Measurements from ENCODE around the gene NMNAT3. TPM values are rescaled to one million over a fixed set of nuclear protein-coding genes. Genes with fewer than 3 reads are reported as not detected.

The NMNAT3 gene
- total RNA-seq (10 to 100 TPM in 1 of 2 donors, 1 to 10 TPM in 1; 3.5 to 19.7 TPM), polyA plus RNA-seq (1 to 10 TPM; 1.9 to 2.3 TPM)

DNA sequence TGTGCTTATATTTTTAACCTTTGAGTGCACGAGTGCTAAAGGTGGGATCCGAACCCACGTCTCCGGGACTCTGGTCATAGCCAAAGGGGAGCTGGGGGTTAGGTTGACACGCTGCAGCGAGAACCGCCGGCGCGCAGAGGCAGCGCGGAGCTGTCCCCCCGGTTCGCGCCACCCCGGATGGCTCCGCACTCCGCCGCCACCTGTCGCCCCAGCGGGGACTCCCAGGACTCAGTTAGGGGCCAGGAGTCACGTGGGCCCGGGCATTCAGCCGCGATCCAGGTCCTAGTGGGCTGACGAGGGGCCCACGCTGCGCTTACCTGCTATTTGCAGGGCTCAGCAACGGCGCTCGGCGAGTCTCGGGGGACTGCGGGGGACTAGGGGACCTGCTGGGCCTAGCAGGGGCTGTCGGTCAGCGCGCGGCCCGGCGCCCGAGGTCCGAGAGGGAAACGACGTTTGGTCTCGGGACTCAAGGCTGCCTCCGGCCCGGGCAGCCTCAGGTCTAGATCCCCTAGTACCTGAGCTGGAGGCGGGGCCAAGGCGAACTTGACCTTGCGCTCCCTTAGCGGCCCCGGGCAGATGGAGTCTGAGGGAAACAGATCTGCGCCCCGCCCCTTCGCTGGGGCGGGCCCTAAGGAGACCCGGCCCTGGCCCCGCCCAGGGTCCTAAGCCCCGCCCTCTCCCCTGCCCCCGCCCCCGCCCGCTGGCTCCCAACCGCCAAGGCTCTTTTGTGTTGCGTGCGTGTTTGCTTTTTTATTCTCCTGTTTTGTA, at the start of gene NMNAT3:
NMNAT3 (minus strand) TSS at position 585 of the 768 bp plus-strand sequence. CDS start 50,248 bp downstream, outside the sequence.
- Histone ChIP-seq H3K27me3 (ENCODE audit: control insufficient read depth in 4 of 4, insufficient read depth in 4 of 4, low read length in 3 of 4) (no peaks in the 10 kb centered on the region), H3K9me3 (ENCODE audit: control insufficient read depth in 4 of 4, low read length in 3 of 4) (no peaks in the 10 kb centered on the region), H3K9ac (ENCODE audit: low read depth in 1 of 2, low read length in 2 of 2) (peak within 1 kb of the TSS; percentile 29 to 60), H3K27ac (ENCODE audit: low read depth in 1 of 2, low read length in 2 of 2) (no peak within 1 kb of the TSS), H3K4me1 (ENCODE audit: control insufficient read depth in 4 of 4, insufficient read depth in 4 of 4, low read length in 3 of 4) (peaks cover 0 to 11% (median 5%) of the 10 kb centered on the region in 4 donors), H3K36me3 (ENCODE audit: control insufficient read depth in 4 of 4, insufficient read depth in 3 of 4, low read depth in 1 of 4, low read length in 3 of 4) (no peaks in the 10 kb centered on the region), H3K4me3 (ENCODE audit: low read depth in 1 of 3, low read length in 3 of 3) (peak within 1 kb of the TSS; percentile 69 to 89 (median 85))
- 2% methylated on average over 65 of the region's 65 CpGs for WGBS
- TF ChIP-seq RAD21 (IDR thresholded peaks at IDR 0.05) (peak in 1 of 2 donors; percentile 30), SP1 (IDR thresholded peaks at IDR 0.05) (no peak)
- DNase-seq (ENCODE audit: low spot score) = peak; percentile 97

DNA sequence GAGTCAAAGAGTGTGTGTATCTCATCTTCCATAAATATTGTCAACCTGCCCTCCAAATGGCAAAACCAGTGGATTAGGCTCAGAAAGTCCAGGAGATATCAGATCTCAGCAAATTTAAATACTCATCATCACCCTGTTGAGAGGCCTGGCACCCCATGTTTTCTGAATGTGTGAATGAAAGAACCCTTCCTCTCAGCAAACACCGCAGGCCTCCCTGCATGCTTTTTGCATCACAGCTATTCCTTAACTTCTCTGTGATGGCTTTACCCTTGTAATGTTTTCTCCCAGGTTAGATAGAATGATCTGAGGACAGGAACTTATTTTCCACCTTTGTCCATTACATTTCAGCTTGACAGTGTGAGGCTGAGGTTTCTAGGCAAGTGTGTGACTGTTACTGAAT, 43.6 kb upstream of the NMNAT3 start:
- no peak overlapping the region for H3K27ac ChIP-seq (ENCODE audit: low read depth in 1 of 2, low read length in 2 of 2)
- H3K36me3 ChIP-seq (ENCODE audit: control insufficient read depth in 4 of 4, insufficient read depth in 3 of 4, low read depth in 1 of 4, low read length in 3 of 4) = no peaks in the 10 kb centered on the region
- TF ChIP-seq EGR1 (IDR thresholded peaks at IDR 0.05; ENCODE audit: low read depth in 2 of 2) = no peak
- TF ChIP-seq, protein P1, sequence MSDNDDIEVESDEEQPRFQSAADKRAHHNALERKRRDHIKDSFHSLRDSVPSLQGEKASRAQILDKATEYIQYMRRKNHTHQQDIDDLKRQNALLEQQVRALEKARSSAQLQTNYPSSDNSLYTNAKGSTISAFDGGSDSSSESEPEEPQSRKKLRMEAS (IDR thresholded peaks at IDR 0.05) = no peak
- no peak for TF ChIP-seq HNF4G (IDR thresholded peaks at IDR 0.05)
- no peak for TF ChIP-seq SP1 (IDR thresholded peaks at IDR 0.05)
- no peak for TF ChIP-seq JUND (IDR thresholded peaks at IDR 0.05)
- TF ChIP-seq, protein P2, sequence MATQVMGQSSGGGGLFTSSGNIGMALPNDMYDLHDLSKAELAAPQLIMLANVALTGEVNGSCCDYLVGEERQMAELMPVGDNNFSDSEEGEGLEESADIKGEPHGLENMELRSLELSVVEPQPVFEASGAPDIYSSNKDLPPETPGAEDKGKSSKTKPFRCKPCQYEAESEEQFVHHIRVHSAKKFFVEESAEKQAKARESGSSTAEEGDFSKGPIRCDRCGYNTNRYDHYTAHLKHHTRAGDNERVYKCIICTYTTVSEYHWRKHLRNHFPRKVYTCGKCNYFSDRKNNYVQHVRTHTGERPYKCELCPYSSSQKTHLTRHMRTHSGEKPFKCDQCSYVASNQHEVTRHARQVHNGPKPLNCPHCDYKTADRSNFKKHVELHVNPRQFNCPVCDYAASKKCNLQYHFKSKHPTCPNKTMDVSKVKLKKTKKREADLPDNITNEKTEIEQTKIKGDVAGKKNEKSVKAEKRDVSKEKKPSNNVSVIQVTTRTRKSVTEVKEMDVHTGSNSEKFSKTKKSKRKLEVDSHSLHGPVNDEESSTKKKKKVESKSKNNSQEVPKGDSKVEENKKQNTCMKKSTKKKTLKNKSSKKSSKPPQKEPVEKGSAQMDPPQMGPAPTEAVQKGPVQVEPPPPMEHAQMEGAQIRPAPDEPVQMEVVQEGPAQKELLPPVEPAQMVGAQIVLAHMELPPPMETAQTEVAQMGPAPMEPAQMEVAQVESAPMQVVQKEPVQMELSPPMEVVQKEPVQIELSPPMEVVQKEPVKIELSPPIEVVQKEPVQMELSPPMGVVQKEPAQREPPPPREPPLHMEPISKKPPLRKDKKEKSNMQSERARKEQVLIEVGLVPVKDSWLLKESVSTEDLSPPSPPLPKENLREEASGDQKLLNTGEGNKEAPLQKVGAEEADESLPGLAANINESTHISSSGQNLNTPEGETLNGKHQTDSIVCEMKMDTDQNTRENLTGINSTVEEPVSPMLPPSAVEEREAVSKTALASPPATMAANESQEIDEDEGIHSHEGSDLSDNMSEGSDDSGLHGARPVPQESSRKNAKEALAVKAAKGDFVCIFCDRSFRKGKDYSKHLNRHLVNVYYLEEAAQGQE (IDR thresholded peaks at IDR 0.05) = no peak
- TF ChIP-seq, protein P3, sequence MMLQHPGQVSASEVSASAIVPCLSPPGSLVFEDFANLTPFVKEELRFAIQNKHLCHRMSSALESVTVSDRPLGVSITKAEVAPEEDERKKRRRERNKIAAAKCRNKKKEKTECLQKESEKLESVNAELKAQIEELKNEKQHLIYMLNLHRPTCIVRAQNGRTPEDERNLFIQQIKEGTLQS (IDR thresholded peaks at IDR 0.05) = no peak
- TF ChIP-seq FOXA1 (IDR thresholded peaks at IDR 0.05) = no peak
- TF ChIP-seq, protein P4, sequence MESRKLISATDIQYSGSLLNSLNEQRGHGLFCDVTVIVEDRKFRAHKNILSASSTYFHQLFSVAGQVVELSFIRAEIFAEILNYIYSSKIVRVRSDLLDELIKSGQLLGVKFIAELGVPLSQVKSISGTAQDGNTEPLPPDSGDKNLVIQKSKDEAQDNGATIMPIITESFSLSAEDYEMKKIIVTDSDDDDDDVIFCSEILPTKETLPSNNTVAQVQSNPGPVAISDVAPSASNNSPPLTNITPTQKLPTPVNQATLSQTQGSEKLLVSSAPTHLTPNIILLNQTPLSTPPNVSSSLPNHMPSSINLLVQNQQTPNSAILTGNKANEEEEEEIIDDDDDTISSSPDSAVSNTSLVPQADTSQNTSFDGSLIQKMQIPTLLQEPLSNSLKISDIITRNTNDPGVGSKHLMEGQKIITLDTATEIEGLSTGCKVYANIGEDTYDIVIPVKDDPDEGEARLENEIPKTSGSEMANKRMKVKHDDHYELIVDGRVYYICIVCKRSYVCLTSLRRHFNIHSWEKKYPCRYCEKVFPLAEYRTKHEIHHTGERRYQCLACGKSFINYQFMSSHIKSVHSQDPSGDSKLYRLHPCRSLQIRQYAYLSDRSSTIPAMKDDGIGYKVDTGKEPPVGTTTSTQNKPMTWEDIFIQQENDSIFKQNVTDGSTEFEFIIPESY (IDR thresholded peaks at IDR 0.05) = no peak
- TF ChIP-seq TAF1 (conservative IDR thresholded peaks at IDR 0.05) = no peak
- no peak for TF ChIP-seq RAD21 (IDR thresholded peaks at IDR 0.05)
- TF ChIP-seq YY1 (IDR thresholded peaks at IDR 0.05) = no peak
- TF ChIP-seq HNF4A (conservative IDR thresholded peaks at IDR 0.05) = no peak
- TF ChIP-seq, protein P5, sequence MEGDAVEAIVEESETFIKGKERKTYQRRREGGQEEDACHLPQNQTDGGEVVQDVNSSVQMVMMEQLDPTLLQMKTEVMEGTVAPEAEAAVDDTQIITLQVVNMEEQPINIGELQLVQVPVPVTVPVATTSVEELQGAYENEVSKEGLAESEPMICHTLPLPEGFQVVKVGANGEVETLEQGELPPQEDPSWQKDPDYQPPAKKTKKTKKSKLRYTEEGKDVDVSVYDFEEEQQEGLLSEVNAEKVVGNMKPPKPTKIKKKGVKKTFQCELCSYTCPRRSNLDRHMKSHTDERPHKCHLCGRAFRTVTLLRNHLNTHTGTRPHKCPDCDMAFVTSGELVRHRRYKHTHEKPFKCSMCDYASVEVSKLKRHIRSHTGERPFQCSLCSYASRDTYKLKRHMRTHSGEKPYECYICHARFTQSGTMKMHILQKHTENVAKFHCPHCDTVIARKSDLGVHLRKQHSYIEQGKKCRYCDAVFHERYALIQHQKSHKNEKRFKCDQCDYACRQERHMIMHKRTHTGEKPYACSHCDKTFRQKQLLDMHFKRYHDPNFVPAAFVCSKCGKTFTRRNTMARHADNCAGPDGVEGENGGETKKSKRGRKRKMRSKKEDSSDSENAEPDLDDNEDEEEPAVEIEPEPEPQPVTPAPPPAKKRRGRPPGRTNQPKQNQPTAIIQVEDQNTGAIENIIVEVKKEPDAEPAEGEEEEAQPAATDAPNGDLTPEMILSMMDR (IDR thresholded peaks at IDR 0.05; ENCODE audit: low read depth, low read length, missing input control) = no peak
- TF ChIP-seq NR2F2 (IDR thresholded peaks at IDR 0.05) = no peak
- no peak for DNase-seq (ENCODE audit: low spot score)
- H3K4me3 ChIP-seq (ENCODE audit: low read depth in 1 of 3, low read length in 3 of 3) = no peak overlapping the region
- H3K9ac ChIP-seq (ENCODE audit: low read depth in 1 of 2, low read length in 2 of 2) = no peak overlapping the region
- no peaks in the 10 kb centered on the region for H3K9me3 ChIP-seq (ENCODE audit: control insufficient read depth in 4 of 4, low read length in 3 of 4)
- H3K27me3 ChIP-seq (ENCODE audit: control insufficient read depth in 4 of 4, insufficient read depth in 4 of 4, low read length in 3 of 4) = no peaks in the 10 kb centered on the region
- no peaks in the 10 kb centered on the region for H3K4me1 ChIP-seq (ENCODE audit: control insufficient read depth in 4 of 4, insufficient read depth in 4 of 4, low read length in 3 of 4)
- WGBS = 78% methylated on average over 1 of the region's 1 CpG
